ENCODE data around the gene ASTN2. TPM values are rescaled to one million over a fixed set of nuclear protein-coding genes. Genes with fewer than 3 reads are reported as not detected.

The ASTN2 gene
- total RNA-seq, 1 experiment from 2014 or later = 25.2 TPM

GRCh38 chr9:116525611-116526010, 889.2 kb downstream of the ASTN2 start:
- no peak for DNase-seq (ENCODE audit: low spot score)
- in situ Hi-C loops (cut with HindIII; ENCODE audit: low sequenced_read_pairs) = no loop called here

- in situ Hi-C loops (cut with HindIII; ENCODE audit: low sequenced_read_pairs) = no loop called here
- no peak for DNase-seq (ENCODE audit: low spot score)
These were observed 889.9 kb downstream of the ASTN2 start for GRCh38 chr9:116524778-116525470.

- DNase-seq (ENCODE audit: low spot score) = no peak
- in situ Hi-C loops (cut with HindIII; ENCODE audit: low sequenced_read_pairs) = no loop called here
These were observed 894.6 kb downstream of the ASTN2 start for GRCh38 chr9:116520218-116520617.

GRCh38 chr9:116516456-116516855, 898.4 kb downstream of the ASTN2 start:
- in situ Hi-C loops (cut with HindIII; ENCODE audit: low sequenced_read_pairs) = no loop called here
- no peak for DNase-seq (ENCODE audit: low spot score)

- no peak for DNase-seq (ENCODE audit: low spot score)
- in situ Hi-C loops (cut with HindIII; ENCODE audit: low sequenced_read_pairs) = no loop called here
These were observed 899.3 kb downstream of the ASTN2 start for GRCh38 chr9:116515541-116515940.

GRCh38 chr9:116506685-116507084, 908.2 kb downstream of the ASTN2 start:
- in situ Hi-C loops (cut with HindIII; ENCODE audit: low sequenced_read_pairs) = no loop called here
- no peak for DNase-seq (ENCODE audit: low spot score)

- no peak for DNase-seq (ENCODE audit: low spot score)
- in situ Hi-C loops (cut with HindIII; ENCODE audit: low sequenced_read_pairs) = no loop called here
These were observed 909.9 kb downstream of the ASTN2 start for GRCh38 chr9:116504893-116505480.

GRCh38 chr9:116504081-116504480, 910.8 kb downstream of the ASTN2 start:
- no peak for DNase-seq (ENCODE audit: low spot score)
- in situ Hi-C loops (cut with HindIII; ENCODE audit: low sequenced_read_pairs) = no loop called here

GRCh38 chr9:116502746-116503145, 912.1 kb downstream of the ASTN2 start:
- DNase-seq (ENCODE audit: low spot score) = no peak
- in situ Hi-C loops (cut with HindIII; ENCODE audit: low sequenced_read_pairs) = no loop called here

GRCh38 chr9:116501871-116502270, 913.0 kb downstream of the ASTN2 start:
- in situ Hi-C loops (cut with HindIII; ENCODE audit: low sequenced_read_pairs) = no loop called here
- DNase-seq (ENCODE audit: low spot score) = no peak

- no peak for DNase-seq (ENCODE audit: low spot score)
- in situ Hi-C loops (cut with HindIII; ENCODE audit: low sequenced_read_pairs) = no loop called here
These were observed 914.6 kb downstream of the ASTN2 start for GRCh38 chr9:116499986-116500871.

GRCh38 chr9:116499434-116499833, 915.4 kb downstream of the ASTN2 start:
- DNase-seq (ENCODE audit: low spot score) = no peak
- in situ Hi-C loops (cut with HindIII; ENCODE audit: low sequenced_read_pairs) = no loop called here

GRCh38 chr9:116497095-116497890, 917.6 kb downstream of the ASTN2 start:
- DNase-seq (ENCODE audit: low spot score) = no peak
- in situ Hi-C loops (cut with HindIII; ENCODE audit: low sequenced_read_pairs) = no loop called here

GRCh38 chr9:116496167-116496566, 918.7 kb downstream of the ASTN2 start:
- in situ Hi-C loops (cut with HindIII; ENCODE audit: low sequenced_read_pairs) = no loop called here
- no peak for DNase-seq (ENCODE audit: low spot score)

GRCh38 chr9:116495725-116496124, 919.1 kb downstream of the ASTN2 start:
- in situ Hi-C loops (cut with HindIII; ENCODE audit: low sequenced_read_pairs) = no loop called here
- DNase-seq (ENCODE audit: low spot score) = no peak

- in situ Hi-C loops (cut with HindIII; ENCODE audit: low sequenced_read_pairs) = no loop called here
- peak; percentile 34 for DNase-seq (ENCODE audit: low spot score)
These were observed 919.8 kb downstream of the ASTN2 start for GRCh38 chr9:116494815-116495634.

- no peak for DNase-seq (ENCODE audit: low spot score)
- in situ Hi-C loops (cut with HindIII; ENCODE audit: low sequenced_read_pairs) = no loop called here
These were observed 921.5 kb downstream of the ASTN2 start for GRCh38 chr9:116493183-116493860.

GRCh38 chr9:116491659-116492058, 923.2 kb downstream of the ASTN2 start:
- in situ Hi-C loops (cut with HindIII; ENCODE audit: low sequenced_read_pairs) = no loop called here
- DNase-seq (ENCODE audit: low spot score) = no peak
